Measurements from ENCODE around the gene PRKCE. TPM values are rescaled to one million over a fixed set of nuclear protein-coding genes. Genes with fewer than 3 reads are reported as not detected.

Gene PRKCE
- total RNA-seq, 1 experiment from 2014 or later, result 1.3 TPM

DNA sequence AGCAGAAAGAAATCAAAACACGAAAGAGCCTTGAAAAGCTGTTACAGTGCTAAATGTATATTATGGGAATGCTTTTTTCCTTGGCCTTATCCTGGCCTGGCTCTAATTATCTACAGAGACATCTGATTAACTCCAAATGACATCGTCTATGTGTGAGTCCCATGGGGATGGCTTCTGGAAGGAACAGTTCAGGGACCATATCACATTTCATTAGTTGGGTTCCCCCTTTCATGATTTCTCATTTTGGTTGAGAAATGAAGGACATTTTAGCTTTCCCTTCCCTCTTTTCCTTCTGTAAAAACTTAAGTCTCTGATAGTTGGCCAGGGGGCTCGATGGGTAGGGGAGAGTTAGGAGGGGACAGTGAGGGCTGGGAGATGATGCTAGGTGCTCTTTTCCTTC is 116.7 kb downstream of the PRKCE start:
- Histone ChIP-seq H3K23me2 (ENCODE audit: insufficient read length, low read depth, low read length, poor library complexity, severe bottlenecking) (no peaks in the 10 kb centered on the region), H3K23ac (ENCODE audit: insufficient read length, low read depth, low read length) (no peak overlapping the region), H2BK15ac (ENCODE audit: low read depth, low read length) (no peak overlapping the region), H3K9me3 (ENCODE audit: control insufficient read depth, low read depth, low read length) (no peaks in the 10 kb centered on the region), H3K79me2 (ENCODE audit: insufficient read depth, low read length) (no peaks in the 10 kb centered on the region), H4K8ac (replicated peaks; ENCODE audit: insufficient read length, low read depth, low read length) (no peak overlapping the region), H2BK5ac (ENCODE audit: insufficient read length, low read length) (no peak overlapping the region), H2BK20ac (ENCODE audit: low read depth, low read length, poor library complexity, severe bottlenecking) (no peak overlapping the region), H3K18ac (ENCODE audit: insufficient read length, low read depth, low read length) (no peak overlapping the region), H3K4me2 (ENCODE audit: insufficient read depth, insufficient read length, low read length) (no peak overlapping the region), H3K4me1 (ENCODE audit: insufficient read depth, low read length) (no peaks in the 10 kb centered on the region), H3K27ac (ENCODE audit: insufficient read length, low read depth, low read length) (no peak overlapping the region), H2AK5ac (ENCODE audit: insufficient read length, low read length) (no peak overlapping the region), H3K4ac (ENCODE audit: low read depth, low read length) (no peak overlapping the region), H4K5ac (ENCODE audit: insufficient read length, low read depth, low read length) (no peak overlapping the region), H3T11ph (ENCODE audit: low read length) (no peak overlapping the region), H3K79me1 (ENCODE audit: insufficient read depth, low read depth, low read length, poor library complexity, severe bottlenecking) (no peaks in the 10 kb centered on the region), H3K9ac (ENCODE audit: extremely low read depth, insufficient read length, low read length) (no peak overlapping the region), H3K56ac (ENCODE audit: insufficient read length, low read depth, low read length) (no peak overlapping the region), H3K27me3 (ENCODE audit: insufficient read depth, low read length) (no peaks in the 10 kb centered on the region), H2BK12ac (ENCODE audit: insufficient read length, low read depth, low read length) (no peak overlapping the region), H3K14ac (ENCODE audit: insufficient read depth, low read length) (no peak overlapping the region), H4K20me1 (ENCODE audit: control insufficient read depth, insufficient read depth, insufficient read length) (no peaks in the 10 kb centered on the region), H4K91ac (ENCODE audit: insufficient read length, low read depth, low read length) (no peak overlapping the region), H2AFZ (ENCODE audit: low read length) (no peak overlapping the region), H2BK120ac (ENCODE audit: low read depth, low read length, poor library complexity, severe bottlenecking) (no peak overlapping the region)
- no peak for TF ChIP-seq CTCF (conservative IDR thresholded peaks at IDR 0.05)
- Mint-ChIP-seq H3K27ac (no peak overlapping the region), H3K36me3 (ENCODE audit: insufficient read depth in 1 of 3, low read depth in 3 of 3) (no peaks in the 10 kb centered on the region), H3K4me1 (peaks cover 21 to 25% of the 10 kb centered on the region in 2 experiments), H3K9me3 (no peaks in the 10 kb centered on the region), H3K27me3 (ENCODE audit: low read depth) (peaks cover 2% of the 10 kb centered on the region; the same call in 1 of the 2 replicates), H3K4me3 (no peak overlapping the region)
- WGBS (ENCODE audit: extremely low coverage, insufficient read length, low lambda C conversion rate), result no CpG with 5 or more reads among the region's 3 CpGs
- no peak for DNase-seq
